Activated CD4-positive, CD25-positive, alpha-beta regulatory T cell treated with anti-CD3 and anti-CD28 coated beads, Interleukin-2, amount 50 U/mL, for 72 hours (primary cell): ENCODE data around the gene SNX24.
A peak's percentile ranks its signal among the peaks of the same experiment; 100 is the strongest.
"Not testable (repeated sequence)": the region's sequence is repeated elsewhere in the genome, so short reads cannot be mapped to it uniquely, and the experiment has no call there.

Experiments
- DNase-seq: peaks from one replicate; pipeline ENCODE4 v3.0.0; 2021

Gene SNX24

DNA sequence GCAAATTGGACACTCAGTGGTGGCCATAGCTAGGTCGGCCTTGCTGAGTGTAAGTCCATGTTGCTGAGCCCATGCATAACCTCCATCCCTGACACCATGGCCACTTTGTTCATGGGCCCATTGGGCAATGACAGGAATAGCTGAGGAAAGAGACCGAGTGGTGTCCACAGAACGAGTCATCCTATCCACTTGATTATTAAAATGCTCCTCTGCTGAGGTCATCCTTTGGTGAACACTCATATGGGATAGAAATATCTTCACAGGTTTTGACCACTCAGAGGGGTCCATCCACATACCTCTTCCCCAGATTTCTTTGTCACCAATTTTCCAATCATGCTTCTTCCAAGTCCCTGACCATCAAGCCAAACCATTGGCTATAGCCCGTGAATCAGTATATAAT, 127.5 kb downstream of the SNX24 start:
- DNase-seq: no peak

DNA sequence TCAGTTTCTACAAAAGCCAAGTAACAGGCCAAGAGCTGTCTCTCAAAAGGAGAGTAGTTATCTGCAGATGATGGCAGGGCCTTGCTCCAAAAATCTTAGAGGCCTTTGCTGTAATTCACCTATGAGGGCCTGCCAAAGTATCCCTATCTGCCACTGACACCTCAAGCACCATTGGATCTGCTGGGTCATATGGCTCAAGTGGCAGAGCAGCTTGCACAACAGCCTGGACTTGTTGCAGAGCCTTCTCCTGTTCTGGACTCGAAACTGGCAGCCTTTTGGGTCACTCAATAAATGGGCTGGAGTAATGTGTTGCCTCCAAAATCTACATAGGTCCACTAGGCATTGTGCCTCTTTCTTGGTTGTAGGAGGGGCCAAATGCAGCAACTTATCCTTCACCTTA, 128.3 kb downstream of the SNX24 start:
- not testable (repeated sequence) for DNase-seq

DNA sequence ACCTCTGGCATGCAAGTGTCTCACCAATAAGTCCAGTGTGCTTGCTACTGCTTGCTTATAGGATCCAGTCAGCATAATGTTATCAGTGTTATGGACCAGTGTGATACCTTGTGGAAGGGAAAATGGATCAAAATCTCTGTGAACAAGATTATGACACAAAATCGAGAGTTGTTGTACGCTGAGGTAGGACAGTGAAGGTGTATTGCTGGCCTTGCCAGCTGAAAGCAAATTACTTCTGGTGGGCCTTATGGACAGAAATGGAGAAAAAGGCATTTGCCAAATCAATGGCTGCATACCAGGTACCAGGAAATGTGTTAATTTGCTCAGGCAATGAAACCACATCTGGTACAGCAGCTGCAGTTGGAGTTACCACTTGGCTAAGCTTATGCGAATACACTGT, 128.8 kb downstream of the SNX24 start:
- DNase-seq: not testable (repeated sequence)

DNA sequence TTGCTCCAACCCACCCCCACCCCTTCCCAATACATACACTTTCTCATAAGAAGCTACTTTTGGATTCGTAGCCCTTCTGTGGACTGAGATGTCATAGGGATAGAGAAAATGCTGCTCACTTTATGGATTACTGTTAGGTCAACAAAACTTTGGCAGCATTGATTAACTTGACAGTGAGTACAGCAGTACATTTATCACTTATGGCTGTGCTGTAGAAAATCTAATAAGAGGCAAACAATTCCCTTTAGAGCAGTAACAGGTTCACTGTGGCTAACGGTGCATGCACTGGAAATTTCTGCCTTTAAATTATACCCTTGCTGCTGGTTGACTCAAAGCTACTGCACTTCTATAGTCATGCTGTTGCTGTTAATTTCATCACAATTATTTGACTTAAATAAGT, 131.9 kb downstream of the SNX24 start:
- DNase-seq: no peak

DNA sequence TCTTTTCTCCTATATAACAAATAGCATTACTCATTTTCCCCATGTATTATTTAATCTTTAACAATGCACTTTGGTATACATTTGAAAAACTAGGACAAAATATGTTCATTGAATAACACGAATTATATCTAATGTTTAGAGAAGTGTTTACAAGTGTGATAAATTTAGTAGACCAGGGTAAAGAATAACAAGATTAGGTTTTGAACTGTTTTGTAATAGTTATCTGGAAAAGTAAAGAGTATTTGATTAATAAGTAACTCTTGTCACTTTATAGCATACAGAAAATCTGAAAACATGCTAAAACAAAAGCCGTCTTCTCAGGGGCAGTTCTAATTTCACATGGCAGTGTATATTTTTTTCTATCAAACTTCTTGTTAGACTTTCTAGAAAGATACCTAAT, 132.7 kb downstream of the SNX24 start:
- no peak for DNase-seq

DNA sequence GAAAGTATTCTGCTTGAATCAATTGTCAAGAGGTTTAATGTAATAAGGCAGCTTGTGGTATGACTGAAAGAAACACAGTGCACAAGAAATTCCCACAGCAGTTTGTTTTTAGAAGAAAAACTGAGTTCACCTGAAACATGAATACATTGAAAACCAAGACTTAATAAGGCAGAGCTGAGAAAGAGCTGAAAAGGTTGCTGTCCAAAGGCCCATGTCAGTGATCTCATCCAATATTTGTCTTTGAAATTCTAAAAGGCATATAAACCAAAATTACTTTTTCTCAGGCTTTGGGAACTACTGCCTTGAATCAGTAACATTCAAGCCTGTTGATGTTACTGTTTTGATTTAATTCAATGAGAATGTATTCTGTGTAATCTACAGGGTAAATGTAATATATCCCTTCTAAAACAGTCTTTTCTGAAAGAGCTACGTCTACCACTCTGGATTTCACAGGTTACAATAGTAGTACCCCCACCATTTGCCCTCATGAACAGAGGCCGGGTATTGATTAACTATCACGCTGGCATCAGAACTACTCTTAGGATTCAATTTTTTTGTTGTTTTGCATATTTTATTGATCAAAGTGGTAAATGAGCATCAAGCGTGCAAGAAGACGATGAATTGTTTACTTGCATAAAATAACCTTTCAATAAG, 133.4 kb downstream of the SNX24 start:
- no peak for DNase-seq

DNA sequence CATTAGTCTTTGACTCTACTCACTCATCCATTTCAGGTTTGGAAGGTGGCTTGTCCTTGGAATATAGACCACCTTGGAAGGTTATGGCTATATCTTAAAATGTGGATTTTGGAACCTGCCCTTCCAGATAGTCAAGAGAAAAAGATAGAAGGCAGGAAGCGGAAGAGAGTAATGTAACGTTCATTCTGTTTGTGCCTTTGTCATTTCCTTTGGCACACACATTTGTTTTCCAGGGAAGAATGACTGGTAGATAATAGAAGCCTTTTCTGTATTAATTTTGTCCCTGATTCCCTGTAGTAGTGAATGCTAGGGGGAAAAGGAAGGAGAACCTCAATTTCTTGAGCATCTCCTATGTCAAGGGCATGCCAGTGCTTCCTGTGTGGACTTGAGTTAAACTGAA, 136.4 kb downstream of the SNX24 start:
- no peak for DNase-seq

- DNase-seq: no peak
Measured at GRCh38 chr5:122982376-122982775, 137.0 kb downstream of the SNX24 start.

- DNase-seq: no peak
Measured at GRCh38 chr5:122984425-122984824, 139.0 kb downstream of the SNX24 start.

GRCh38 chr5:122985006-122985700, 139.7 kb downstream of the SNX24 start:
- DNase-seq: no peak

DNA sequence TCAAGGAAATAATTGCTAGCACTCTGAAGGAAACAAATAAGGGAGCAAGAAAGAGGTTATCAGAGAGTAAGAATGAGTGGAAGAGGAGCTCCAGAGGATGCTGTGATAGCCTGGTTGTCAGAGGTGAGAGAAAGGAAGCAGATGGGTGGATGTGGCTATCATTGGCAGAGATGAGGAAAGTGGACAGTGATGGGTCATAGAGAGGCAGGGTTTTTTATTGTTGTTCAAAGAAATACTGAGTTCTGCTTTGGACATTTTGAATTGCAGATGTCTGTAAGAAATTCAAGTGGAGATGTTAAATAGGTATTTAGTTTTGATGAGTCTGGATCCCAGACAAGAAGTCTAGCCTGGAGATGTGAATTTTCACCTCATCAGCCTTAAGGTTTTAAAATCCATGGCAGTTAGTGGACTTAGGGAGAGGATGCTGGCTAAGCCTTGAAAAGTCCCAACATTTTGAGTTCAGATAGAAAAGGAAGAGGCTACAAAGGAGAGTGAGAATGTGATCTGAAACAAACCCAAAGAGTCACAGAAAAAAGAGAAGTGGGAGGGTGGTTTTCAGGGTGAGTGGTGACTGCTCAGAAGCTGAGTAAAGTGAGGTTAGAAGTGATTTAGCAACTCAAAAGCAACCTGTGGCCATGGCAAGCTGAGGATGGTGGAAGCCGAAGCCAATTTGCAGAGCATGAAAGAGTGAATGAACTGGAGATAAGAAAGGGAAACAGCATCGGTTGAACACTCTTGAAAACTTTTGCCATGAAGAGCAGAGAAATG, 140.7 kb downstream of the SNX24 start:
- no peak for DNase-seq

DNA sequence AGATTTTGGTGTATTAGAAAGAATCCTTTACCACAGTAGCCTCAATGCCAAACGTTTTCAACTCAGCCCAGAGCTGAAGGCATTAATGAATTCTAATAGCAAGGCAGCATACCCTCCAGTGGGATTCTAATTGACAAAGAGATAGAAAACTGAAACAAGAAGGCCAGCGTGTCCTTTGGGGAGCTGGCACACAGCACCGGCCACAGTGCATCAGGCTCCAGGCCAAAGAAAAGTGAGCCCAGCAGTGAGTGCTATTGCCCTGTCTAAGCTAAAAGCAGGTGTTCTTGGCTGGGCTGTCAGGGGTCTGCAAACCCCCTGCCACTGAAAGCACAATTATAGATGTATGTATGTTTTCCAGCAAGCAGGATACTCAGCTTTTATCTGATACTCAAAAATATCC, 150.7 kb downstream of the SNX24 start:
- DNase-seq: no peak

DNA sequence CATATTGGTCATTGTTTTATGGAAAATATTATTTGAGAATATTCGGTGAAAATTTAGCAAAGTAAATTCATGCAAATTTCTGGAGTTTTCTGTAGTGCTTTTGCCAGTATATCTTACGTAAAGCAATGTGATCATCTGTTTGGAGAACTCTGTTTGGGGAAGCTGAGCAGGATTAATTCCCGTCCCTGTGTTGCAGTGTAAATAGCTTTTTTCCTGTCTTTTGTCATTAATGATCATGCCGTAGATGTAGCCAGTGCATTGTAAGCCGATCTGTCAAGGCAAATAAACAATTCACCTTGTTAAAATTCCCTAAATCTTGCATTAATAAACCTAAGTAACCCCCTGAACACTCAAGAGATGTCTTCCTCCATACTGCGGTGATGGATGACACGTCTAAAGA, 151.9 kb downstream of the SNX24 start:
- DNase-seq: no peak

- peak; percentile 31 for DNase-seq
Measured at GRCh38 chr5:122999947-123000563, 154.6 kb downstream of the SNX24 start.

DNA sequence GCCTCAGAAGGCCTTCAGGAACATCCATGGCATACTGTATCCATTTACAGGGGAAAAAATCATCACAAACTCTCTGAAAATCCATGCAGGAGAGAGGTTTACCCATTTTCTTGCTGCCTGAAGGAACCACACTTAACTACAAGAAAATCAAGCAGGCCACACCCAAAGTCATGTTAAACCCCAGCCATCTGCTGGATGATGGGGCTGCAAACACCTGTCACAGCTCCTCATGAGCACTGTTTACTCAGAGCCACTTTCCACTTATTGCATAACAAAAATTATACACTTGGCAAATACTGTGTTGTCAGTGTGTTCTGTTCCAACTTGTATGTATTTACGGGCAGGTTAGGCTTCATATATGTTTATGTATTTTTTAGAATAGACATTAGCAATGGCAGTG, 155.3 kb downstream of the SNX24 start:
- no peak for DNase-seq

- no peak for DNase-seq
Measured at GRCh38 chr5:123001808-123002207, 156.4 kb downstream of the SNX24 start.

GRCh38 chr5:123007182-123007581, 161.8 kb downstream of the SNX24 start:
- no peak for DNase-seq

DNA sequence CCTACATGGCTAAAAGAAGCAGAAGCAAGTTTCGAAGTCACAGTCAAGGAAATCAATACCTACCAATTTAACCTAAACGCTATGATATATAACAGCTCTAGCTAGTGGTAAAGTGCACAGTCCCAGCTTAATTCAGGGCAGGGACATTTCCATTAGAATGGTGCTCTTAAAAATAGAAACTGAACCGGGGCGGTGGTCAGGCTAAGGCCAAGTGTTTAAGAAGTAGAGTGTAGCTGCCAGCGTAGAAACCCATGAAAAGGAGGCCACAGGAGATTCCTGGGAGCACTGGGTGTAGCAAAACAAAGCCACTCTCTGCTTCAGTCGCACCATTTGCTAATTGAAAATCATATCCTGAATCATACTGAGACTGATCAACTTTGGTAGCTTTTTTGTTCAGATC, 162.3 kb downstream of the SNX24 start:
- DNase-seq: no peak

DNA sequence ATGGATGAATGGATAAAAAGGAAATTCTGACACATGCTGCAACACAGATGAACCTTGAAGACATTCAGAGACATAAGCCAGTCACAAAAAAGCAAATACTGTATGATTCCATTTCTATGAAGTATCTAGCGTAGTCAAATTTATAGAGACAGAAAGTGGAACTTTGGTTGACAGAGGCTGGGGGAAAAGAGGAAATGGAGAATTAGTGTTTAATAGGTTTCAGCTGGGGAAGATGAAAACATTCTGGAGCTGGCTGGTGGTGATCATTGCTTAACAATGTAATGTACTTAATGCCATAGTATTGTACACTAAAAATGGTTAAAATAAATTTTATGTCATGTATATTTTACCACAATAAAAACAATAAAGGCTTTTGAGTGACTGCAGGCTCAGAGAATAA, 166.9 kb downstream of the SNX24 start:
- no peak for DNase-seq

- DNase-seq: no peak
Measured at GRCh38 chr5:123014689-123015088, 169.3 kb downstream of the SNX24 start.

- no peak for DNase-seq
Measured at GRCh38 chr5:123028222-123028621, 182.8 kb downstream of the SNX24 start.

- DNase-seq: no peak
Measured at GRCh38 chr5:123033157-123033671, 187.8 kb downstream of the SNX24 start.

GRCh38 chr5:123035360-123035917, 190.0 kb downstream of the SNX24 start:
- DNase-seq: no peak
